Measurements from ENCODE around the gene DBNL.
"Not testable (repeated sequence)": the region's sequence is repeated elsewhere in the genome, so short reads cannot be mapped to it uniquely, and the experiment has no call there.

GRCh38 chr7:44037951-44038350, 6.6 kb upstream of the DBNL start:
- TF ChIP-seq YY1 (IDR thresholded peaks at IDR 0.05; ENCODE audit: insufficient read depth, insufficient read length); SUZ12 (IDR thresholded peaks at IDR 0.05; ENCODE audit: extremely low read depth, insufficient read depth, insufficient read length); ZNF274 (IDR thresholded peaks at IDR 0.05; ENCODE audit: low read depth, low read length): not testable (repeated sequence)
